OCI-LY3 (cell line): ENCODE data around the gene ESPL1.

Experiments
- EZH2phosphoT487 ChIP-seq: fragments of 200-600 bp; shearing (Covaris generic); IDR thresholded peaks from 2 replicates; pipeline ENCODE4 v1.6.1; 2018; ENCODE audit warnings: antibody characterized with exemption, mixed run types, low read depth
- TF ChIP-seq, protein P1 (sequence below): fragments of 200-600, 300-600 bp; sonication (generic); IDR thresholded peaks from 2 replicates; pipeline ENCODE4 v1.5.1; 2014; ENCODE audit warnings: antibody characterized with exemption, low read length, low read depth

DNA sequence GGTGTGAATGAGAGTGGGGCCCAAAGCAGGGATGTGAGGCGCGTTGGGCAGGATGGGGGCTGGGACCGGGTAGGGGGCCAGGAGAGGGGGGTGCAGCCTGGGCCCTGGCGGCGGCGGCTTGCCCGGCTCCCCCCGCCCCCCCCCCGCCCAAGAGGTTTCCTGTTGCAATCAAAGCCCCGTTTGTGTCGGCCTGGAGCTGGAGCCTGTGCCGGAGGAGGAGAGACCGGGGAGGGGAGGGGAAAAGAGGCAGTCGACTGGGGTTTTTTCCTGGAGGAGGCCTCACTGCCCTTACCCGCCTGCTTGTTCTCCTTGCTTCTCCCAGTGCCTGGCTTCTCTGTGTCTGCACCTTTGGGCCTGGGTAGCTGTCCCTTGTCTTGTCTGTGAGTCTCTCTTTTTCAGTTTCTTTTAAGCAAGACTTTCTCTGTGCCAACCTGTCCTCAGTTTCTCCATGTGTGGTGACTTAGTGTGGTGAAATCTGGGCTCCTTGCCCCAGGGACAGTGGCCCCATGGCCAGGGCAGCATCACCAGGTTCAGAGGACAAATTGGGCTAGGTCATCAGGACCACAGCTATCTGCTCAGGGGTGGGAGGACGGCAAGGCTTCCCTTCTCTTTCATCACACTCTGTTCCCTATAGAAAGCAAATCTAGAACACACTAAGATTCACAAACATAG is 44.6 kb upstream of the ESPL1 start:
- TF ChIP-seq, protein P1, sequence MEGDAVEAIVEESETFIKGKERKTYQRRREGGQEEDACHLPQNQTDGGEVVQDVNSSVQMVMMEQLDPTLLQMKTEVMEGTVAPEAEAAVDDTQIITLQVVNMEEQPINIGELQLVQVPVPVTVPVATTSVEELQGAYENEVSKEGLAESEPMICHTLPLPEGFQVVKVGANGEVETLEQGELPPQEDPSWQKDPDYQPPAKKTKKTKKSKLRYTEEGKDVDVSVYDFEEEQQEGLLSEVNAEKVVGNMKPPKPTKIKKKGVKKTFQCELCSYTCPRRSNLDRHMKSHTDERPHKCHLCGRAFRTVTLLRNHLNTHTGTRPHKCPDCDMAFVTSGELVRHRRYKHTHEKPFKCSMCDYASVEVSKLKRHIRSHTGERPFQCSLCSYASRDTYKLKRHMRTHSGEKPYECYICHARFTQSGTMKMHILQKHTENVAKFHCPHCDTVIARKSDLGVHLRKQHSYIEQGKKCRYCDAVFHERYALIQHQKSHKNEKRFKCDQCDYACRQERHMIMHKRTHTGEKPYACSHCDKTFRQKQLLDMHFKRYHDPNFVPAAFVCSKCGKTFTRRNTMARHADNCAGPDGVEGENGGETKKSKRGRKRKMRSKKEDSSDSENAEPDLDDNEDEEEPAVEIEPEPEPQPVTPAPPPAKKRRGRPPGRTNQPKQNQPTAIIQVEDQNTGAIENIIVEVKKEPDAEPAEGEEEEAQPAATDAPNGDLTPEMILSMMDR: no peak
- no peak for TF ChIP-seq EZH2phosphoT487
